GM10248 (cell line): ENCODE results near the gene TGFB1.

Experiments
- CTCF ChIA-PET: fragments of 300-600 bp; sonication (Branson Sonifier 250); formaldehyde crosslinking; extraction: SDS; loops from one replicate; lab custom pipeline; 2021; ENCODE audit warnings: antibody characterized with exemption; lab: Yijun Ruan, JAX
- POLR2A ChIA-PET: fragments of 350-650 bp; sonication (Branson Sonifier 250); formaldehyde crosslinking; extraction: SDS; loops from one replicate; lab custom pipeline; 2020; ENCODE audit warnings: antibody characterized with exemption; lab: Yijun Ruan, JAX
- DNase-seq: peaks from one replicate; pipeline ENCODE4 v3.0.0; 2012; ENCODE audit errors: extremely low spot score
- CTCF ChIP-seq: IDR thresholded peaks from 2 replicates; pipeline ENCODE4 v1.5.1; 2012; ENCODE audit warnings: mild to moderate bottlenecking, low read depth; ENCODE audit errors: extremely low read depth, missing control alignments, control extremely low read depth

The TGFB1 gene

GRCh38 chr19:41300555-41300954, 53.2 kb downstream of the TGFB1 start:
- TF ChIP-seq CTCF, result no peak
- POLR2A ChIA-PET, result interaction anchor here (2.6 kb wide), 1 partner anchor 37 kb away, joined by 11 read pairs; the partner anchor contains the start of gene HNRNPUL1
- CTCF ChIA-PET, result interaction anchor here (0.9 to 11.5 kb wide), 8 partner anchors 8 to 97 kb away, joined by 3 to 124 read pairs (median 4); partner anchors contain the start of gene CCDC97

DNA sequence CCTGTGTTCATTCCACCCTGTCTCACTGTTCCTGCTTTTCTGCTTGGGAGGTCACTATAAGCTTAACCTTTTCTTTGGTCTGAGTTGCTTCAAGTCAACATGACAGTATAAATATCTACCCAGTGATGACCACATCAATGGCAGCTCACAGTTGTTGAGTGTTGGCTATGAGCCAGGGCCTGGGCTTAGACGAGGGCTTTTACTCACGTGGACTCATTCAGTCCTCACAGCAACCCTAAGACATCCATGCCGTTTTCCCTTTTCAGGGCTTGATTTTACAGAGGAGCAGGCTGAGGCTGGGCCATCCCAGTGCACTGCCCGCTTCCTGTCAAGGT, 54.0 kb downstream of the TGFB1 start:
- no peak for DNase-seq

More at GRCh38 chr19:41300555-41300954, 53.2 kb downstream of the TGFB1 start:
- DNase-seq, result no peak

DNA sequence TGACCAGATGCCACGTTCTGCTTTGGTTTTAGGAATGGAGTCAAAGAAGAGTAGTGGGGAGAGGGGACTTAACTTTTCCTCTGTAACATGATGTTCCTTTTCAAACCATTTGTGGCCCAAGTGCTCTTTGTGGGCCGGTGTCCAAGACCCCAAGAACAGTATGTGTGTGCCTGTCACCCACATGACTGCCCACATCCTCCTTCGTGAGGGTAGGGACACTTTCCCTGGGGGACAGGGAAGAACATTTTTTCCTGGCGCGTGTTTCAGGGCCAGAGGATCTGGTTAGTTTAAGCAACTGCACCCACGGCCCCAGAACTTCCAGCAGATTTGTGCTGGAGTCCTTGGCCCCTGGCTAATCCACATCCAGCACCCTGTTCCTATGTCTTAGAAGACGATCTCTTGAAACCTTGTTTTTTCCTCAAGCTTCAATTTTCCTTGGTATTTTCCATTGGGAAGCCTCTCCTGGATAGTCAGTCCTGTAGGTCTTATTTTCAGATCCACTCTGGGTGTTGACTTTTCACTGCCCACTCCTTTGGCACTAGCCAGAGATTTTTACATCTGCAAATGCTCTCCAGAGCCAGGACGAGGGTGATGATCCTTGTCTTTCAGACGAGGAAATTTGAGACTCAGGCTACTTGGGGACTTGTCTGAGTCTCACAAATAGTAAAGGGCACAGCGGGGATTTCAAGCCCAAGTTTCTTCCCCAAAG, 54.5 kb downstream of the TGFB1 start:
- ChIA-PET POLR2A (no interaction called here), CTCF (interaction anchor here (1.0 to 11.5 kb wide), 3 partner anchors 10 to 55 kb away, joined by 3 to 124 read pairs (median 7); partner anchors contain the start of gene CCDC97)
- no peak for TF ChIP-seq CTCF
- no peak for DNase-seq

More for the DNA sequence above, 54.0 kb downstream of the TGFB1 start:
- no peak for TF ChIP-seq CTCF
- ChIA-PET POLR2A (no interaction called here), CTCF (interaction anchor here (2.0 to 11.5 kb wide), 2 partner anchors 9 to 19 kb away, joined by 4 to 124 read pairs; partner anchors contain the start of gene CCDC97)

DNA sequence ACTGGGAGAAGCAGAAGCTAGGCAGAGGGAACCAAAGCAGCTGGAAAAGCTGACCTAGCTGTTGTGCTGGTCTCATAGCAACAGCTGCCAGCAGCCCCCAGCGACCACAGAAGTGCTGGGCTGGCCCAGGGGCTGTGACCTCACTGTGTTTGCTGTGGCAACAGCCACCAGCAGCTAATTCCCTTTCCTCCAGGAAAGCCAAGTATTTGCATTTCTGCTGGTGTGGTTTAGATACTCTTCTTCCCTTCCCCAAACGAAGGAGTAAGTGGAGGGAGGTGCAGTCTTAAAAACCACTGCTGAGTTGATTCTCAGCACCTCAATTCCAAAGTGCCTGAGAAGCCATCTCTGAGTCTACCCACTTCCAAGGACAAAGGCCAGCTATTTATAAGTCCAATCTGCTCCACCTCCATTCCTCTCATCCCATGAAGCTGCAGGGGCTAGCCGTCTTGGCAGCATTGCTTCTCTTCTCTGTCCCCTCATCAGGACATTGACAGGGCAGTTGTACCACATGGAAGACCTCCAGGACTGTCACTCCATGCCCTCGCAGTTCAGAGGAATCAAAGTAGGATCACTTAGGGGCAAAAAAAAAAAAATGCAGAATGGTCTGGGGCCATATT, 55.3 kb downstream of the TGFB1 start:
- DNase-seq, result no peak
- CTCF ChIA-PET, result interaction anchor here (1.0 to 11.5 kb wide), 6 partner anchors 11 to 152 kb away, joined by 3 to 124 read pairs (median 6); partner anchors contain the start of gene CCDC97
- TF ChIP-seq CTCF, result no peak
- POLR2A ChIA-PET, result interaction anchor here (1.1 to 2.2 kb wide), 2 partner anchors 21 to 34 kb away, joined by 3 to 9 read pairs; partner anchors contain the start of gene HNRNPUL1

- ChIA-PET CTCF (interaction anchor here (1.0 to 11.5 kb wide), 6 partner anchors 11 to 152 kb away, joined by 3 to 124 read pairs (median 6); partner anchors contain the start of gene CCDC97), POLR2A (interaction anchor here (0.6 to 2.2 kb wide), 3 partner anchors 12 to 34 kb away, joined by 3 to 9 read pairs (median 4); partner anchors contain the start of genes CCDC97 and HNRNPUL1)
- TF ChIP-seq CTCF, result peak; percentile 15
- DNase-seq, result peak; percentile 89
These were observed 55.9 kb downstream of the TGFB1 start for GRCh38 chr19:41297628-41298347.
